ENCODE results near the gene TUBGCP5.

GRCh38 chr15:22973286-22973685, 66.1 kb downstream of the TUBGCP5 start:
- TF ChIP-seq CTCF (conservative IDR thresholded peaks at IDR 0.05; ENCODE audit: low read depth, low read length) (no peak), POLR2A (IDR thresholded peaks at IDR 0.05; ENCODE audit: low read depth, low read length) (no peak), BHLHE40 (IDR thresholded peaks at IDR 0.05; ENCODE audit: low read depth, low read length) (no peak), RAD21 (IDR thresholded peaks at IDR 0.05; ENCODE audit: low read length) (no peak), MXI1 (IDR thresholded peaks at IDR 0.05; ENCODE audit: borderline replicate concordance, low read depth, low read length) (no peak), CEBPB (IDR thresholded peaks at IDR 0.05; ENCODE audit: low read depth, low read length) (no peak), ELK1 (IDR thresholded peaks at IDR 0.05; ENCODE audit: borderline replicate concordance, low read depth, low read length) (no peak), MAZ (IDR thresholded peaks at IDR 0.05; ENCODE audit: borderline replicate concordance, low read depth, low read length) (no peak), CHD1 (IDR thresholded peaks at IDR 0.05; ENCODE audit: low read depth, low read length) (no peak)

All from IMR-90 (cell line).